Prostate gland (tissue), 2 donors: ENCODE results near the gene BANK1.

ENCODE experiments used
- CTCF ChIP-seq, 4 experiments: fragments of 200-600 bp in 2 of 4; fragments of 450-650 bp in 2 of 4; sonication (generic) in 2 of 4; IDR thresholded peaks; 1 replicate in 3 of 4; 2 replicates in 1 of 4; pipeline ENCODE4 v1.5.1; 2016 to 2019; ENCODE audit warnings: antibody characterized with exemption in 4 of 4, mild to moderate bottlenecking in 2 of 4, moderate library complexity in 2 of 4
- POLR2AphosphoS5 ChIP-seq: sonication (generic); formaldehyde crosslinking; IDR thresholded peaks from one replicate; pipeline ENCODE4 v1.6.1; 2017; ENCODE audit warnings: antibody characterized with exemption

GRCh38 chr4:101818362-101818761 lies 27.8 kb downstream of the BANK1 start:
- no peak for TF ChIP-seq CTCF (IDR thresholded peaks at IDR 0.05)
- TF ChIP-seq POLR2AphosphoS5 = no peak
